ENCODE results near the gene IGFBP4. TPM values are rescaled to one million over a fixed set of nuclear protein-coding genes. Genes with fewer than 3 reads are reported as not detected.
A peak's percentile ranks its signal among the peaks of the same experiment; 100 is the strongest.
"Not testable (repeated sequence)": the region's sequence is repeated elsewhere in the genome, so short reads cannot be mapped to it uniquely, and the experiment has no call there.

IGFBP4 gene
- total RNA-seq, result 100 to 1,000 TPM; 148 to 209 TPM
- long read RNA-seq, transcript IGFBP4-201 (4 exons, 2,200 nt), result major isoform, 548 of 635 reads
- long read RNA-seq, partial matches to known transcripts, result 73 of 635 reads
- long read RNA-seq, other reads (novel, unspliced or antisense), result 14 of 635 reads

DNA sequence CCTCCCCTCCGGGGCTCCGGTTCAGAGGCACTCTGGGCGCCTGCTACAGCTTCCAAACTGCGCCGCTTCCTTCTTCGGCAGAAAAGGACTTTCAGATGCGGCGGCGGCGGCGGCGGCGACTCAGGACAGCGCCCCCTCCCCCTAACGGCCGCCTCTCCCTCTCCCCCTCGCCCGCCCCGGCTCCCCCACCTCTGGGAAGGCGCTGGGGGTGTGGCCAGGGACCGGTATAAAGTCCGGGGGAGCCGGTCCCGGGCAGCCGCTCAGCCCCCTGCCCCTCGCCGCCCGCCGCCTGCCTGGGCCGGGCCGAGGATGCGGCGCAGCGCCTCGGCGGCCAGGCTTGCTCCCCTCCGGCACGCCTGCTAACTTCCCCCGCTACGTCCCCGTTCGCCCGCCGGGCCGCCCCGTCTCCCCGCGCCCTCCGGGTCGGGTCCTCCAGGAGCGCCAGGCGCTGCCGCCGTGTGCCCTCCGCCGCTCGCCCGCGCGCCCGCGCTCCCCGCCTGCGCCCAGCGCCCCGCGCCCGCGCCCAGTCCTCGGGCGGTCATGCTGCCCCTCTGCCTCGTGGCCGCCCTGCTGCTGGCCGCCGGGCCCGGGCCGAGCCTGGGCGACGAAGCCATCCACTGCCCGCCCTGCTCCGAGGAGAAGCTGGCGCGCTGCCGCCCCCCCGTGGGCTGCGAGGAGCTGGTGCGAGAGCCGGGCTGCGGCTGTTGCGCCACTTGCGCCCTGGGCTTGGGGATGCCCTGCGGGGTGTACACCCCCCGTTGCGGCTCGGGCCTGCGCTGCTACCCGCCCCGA lies at the start of gene IGFBP4:
Gene IGFBP4, plus strand, starts transcription at position 255 of the 792 bp plus-strand sequence. Its CDS starts 286 bp downstream, at position 541.
- ATAC-seq, result peak; percentile 67
- intact Hi-C loops (cut with DNase I, micrococcal nuclease), result no loop called here
- peak; percentile 84 to 88 for DNase-seq

DNA sequence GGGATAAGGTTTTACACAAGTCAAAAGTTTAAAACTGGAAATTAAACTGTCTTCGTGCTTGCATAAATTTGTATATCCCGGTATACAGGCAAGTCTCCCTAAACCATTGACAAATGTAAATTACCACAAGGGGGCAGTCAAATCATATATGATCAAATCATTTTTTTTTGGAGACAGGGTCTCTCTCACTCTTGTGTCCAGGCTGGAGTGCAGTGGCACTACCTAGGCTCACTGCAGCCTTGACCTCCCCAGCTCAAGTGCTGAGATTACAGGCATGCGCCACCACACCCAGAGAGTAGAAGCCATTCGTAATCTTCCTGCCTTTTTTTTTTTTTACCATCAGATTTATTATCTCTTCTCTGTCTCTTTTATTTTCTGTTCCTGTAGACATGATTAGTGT lies 44.1 kb upstream of the IGFBP4 start:
- intact Hi-C loops (cut with DNase I, micrococcal nuclease), result no loop called here
- DNase-seq, result no peak
- ATAC-seq, result peak; percentile 53

DNA sequence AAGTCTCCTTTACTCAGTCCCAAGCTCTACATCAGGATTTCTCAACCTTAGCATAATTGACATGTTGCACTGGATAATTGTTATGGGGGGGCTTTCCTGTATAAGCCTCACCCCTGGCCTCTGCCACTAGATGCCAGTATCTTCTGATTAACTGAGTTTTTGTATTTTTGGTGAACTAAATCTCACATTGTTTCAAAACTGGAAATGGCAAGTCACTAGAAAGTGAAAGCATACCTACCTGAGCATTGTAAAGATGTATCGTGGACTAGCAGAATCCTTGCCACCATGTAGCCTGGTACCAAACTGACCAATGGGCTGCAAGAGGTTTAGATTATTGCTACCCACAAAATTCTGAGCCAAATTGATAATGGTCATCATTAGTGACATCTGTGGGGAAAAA lies 40.6 kb upstream of the IGFBP4 start:
- intact Hi-C loops (cut with DNase I, micrococcal nuclease), result no loop called here
- DNase-seq (no peak), ATAC-seq (no peak)

DNA sequence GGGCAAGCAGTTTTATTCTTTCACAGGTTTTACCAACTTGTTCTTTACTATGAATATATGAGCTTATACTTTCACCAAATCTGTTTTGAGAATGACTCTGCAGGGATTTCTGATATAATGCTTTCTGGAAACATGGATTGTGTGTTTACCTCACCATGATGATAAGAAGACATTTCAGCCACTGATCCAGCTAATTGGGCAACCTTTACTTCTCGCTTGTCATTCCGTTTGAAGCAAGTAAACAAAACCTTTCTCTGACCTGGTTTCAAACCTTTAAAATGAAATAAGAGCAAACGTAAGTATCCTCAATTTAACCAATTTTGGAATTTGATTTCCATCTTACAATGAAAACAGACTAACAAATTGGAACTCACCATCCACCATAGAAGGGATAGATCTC lies 39.2 kb upstream of the IGFBP4 start:
- intact Hi-C loops (cut with DNase I, micrococcal nuclease), result no loop called here
- ATAC-seq (no peak), DNase-seq (no peak)

DNA sequence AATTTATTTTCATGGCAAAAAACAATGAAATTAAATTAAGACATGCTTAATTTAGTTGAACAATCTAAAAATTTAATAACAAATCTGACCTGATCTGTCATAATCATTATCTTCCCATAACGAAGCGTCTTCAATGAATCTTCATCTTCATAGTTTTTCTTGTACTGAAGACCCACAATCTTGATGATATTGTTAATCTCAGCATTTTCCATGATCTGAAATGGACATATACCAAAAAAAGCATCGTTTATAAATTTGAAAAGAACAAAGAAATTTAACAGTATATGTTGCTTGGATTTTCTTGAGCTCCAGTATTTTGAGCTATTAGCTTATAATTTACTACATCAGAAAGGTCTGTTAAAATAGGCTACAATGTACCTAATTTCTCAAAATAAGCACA lies 35.8 kb upstream of the IGFBP4 start:
- no peak for ATAC-seq
- no peak for DNase-seq
- intact Hi-C loops (cut with DNase I, micrococcal nuclease), result no loop called here

DNA sequence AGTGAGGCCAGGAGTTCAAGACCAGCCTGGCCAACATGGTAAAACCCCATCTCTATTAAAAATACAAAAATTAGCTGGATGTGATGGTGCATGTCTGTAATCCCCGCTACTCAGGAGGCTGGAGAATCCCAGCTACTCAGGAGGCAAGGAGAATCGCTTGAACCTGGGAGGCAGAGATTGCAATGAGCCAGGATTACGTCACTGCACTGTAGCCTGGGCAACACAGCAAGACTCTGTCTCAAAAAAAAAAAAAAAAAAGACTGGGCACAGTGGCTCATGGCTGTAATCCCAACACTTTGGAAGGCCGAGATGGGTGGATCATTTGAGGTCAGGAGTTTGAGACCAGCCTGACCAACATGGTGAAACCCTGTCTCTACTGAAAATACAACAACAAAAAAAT lies 33.7 kb upstream of the IGFBP4 start:
- intact Hi-C loops (cut with DNase I, micrococcal nuclease); DNase-seq; ATAC-seq: not testable (repeated sequence)

DNA sequence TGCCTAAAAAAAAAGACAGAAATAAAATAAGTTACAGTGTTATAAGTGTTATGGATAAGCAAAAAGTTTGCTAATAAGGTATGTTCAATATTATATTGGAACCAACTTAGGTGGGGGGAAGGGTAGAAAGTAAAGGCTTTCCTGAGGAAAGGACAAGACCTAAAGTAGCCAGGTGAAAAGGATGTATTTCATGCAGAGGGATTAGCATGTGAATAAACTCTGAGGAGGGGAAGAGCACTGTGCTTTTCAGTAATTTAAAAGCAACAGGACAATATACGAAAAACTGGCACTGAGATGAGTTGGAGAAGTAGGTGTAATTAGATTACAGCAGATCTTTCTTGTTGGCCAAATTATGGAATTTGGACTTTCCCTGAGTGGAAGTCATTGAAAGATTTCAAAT lies 33.2 kb upstream of the IGFBP4 start:
- DNase-seq, result no peak
- ATAC-seq, result no peak
- intact Hi-C loops (cut with DNase I, micrococcal nuclease), result loop anchor here in 1 of 2 donors (10.0 kb wide), 1 partner anchor 105 kb away; the partner anchor contains the start of gene RARA

DNA sequence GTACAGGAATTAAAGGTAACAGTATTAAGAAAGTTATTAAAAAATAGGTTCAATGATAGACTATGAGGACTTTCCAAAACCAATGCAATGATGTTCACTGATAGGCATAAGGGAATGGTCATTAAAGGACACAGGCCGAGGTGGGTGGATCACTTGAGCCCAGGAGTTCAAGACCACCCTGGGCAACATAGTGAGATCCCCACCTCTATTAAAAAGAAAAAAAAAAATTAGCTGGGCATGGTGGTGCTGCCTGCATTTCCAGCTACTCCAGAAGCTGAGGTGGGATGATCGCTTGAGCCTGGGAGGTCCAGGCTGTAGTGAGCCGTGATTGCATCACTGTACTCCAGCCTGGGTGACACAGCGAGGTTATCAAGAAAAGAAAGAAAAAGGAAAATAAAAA lies 31.4 kb upstream of the IGFBP4 start:
- intact Hi-C loops (cut with DNase I, micrococcal nuclease), result loop anchor here in 1 of 2 donors (10.0 kb wide), 1 partner anchor 107 kb away; the partner anchor contains the start of gene RARA
- ATAC-seq (no peak), DNase-seq (no peak)

DNA sequence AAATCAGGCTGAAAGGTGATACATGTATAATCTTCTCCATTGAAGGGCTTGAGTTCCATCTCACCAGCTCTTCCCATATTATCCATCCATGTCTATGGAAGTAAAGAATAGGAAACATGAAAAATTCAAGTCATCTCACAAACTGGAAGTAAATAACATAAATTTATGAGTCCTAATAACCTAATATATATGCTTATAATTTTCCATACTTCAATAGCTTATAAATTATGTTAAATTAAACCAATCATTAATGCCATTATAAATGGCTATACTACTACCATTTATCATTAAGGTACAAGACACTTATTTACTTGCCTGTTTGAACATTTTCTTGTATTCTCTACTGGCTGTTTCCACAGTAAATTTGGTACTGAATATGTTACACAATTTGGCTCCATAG lies 30.4 kb upstream of the IGFBP4 start:
- no peak for DNase-seq
- no peak for ATAC-seq
- intact Hi-C loops (cut with DNase I, micrococcal nuclease), result loop anchor here in 1 of 2 donors (10.0 kb wide), 1 partner anchor 108 kb away; the partner anchor contains the start of gene RARA

DNA sequence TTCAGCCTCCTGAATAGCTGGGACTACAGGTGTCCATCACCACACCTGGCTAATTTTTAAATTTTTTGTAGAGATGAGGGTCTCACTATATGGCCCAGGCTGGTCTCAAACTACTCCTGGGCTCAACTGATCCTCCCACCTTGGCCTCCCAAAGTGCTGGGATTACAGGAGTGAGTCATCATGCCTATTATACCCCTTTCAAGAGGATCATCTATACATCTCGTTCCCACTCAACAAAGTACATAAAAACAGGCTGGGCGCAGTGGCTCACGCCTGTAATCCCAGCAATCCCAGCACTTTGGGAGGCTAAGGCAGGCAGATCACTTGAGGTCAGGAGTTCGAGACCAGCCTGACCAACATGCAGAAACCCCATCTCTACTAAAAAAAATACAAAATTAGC lies 28.9 kb upstream of the IGFBP4 start:
- not testable (repeated sequence) for ATAC-seq, DNase-seq
- intact Hi-C loops (cut with DNase I, micrococcal nuclease), result loop anchor here in 1 of 2 donors (2.0 to 10.0 kb wide), 2 partner anchors 56 to 110 kb away; partner anchors contain the start of gene RARA

DNA sequence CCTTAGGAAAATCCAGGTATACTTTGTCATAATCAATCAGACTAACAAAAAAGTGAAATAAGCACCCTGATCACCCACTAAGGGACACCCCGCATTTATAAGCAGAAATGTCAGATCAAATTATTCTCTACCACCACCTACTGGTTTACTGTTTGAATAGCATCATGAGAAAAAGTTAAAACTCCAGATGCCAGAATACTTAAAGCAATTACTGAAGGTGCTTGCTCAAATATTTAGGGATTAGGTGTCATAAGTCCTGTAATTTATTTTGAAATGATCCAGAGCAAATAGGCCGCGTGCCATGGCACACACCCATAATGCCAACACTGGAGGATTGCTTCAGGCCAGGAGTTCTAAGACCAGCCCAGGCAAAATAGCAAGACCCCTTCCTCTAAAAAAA lies 27.9 kb upstream of the IGFBP4 start:
- no peak for ATAC-seq
- intact Hi-C loops (cut with DNase I, micrococcal nuclease), result loop anchor here in 1 of 2 donors (2.0 to 10.0 kb wide), 2 partner anchors 57 to 111 kb away; partner anchors contain the start of gene RARA
- DNase-seq, result no peak

DNA sequence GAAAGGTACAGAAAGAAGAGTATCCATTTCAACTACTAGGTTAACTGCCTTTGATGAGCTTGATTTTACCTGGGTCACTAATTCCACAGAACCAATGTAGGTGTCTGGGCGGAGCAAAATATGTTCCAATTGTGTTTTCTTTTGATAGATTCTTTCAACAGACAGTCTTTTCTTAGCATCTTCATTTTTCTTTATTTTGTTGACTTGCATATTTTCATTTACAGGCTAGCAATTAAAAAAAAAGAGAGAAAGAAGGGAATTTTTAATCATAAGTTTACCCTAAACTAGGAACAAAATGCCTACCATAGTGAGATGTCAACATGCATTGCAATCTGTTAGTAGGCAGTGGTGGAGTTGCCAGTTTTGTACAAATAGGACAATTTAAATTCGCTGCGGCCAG lies 26.6 kb upstream of the IGFBP4 start:
- DNase-seq (no peak), ATAC-seq (no peak)
- intact Hi-C loops (cut with DNase I, micrococcal nuclease), result loop anchor here in 1 of 2 donors (10.0 kb wide), 1 partner anchor 112 kb away; the partner anchor contains the start of gene RARA

DNA sequence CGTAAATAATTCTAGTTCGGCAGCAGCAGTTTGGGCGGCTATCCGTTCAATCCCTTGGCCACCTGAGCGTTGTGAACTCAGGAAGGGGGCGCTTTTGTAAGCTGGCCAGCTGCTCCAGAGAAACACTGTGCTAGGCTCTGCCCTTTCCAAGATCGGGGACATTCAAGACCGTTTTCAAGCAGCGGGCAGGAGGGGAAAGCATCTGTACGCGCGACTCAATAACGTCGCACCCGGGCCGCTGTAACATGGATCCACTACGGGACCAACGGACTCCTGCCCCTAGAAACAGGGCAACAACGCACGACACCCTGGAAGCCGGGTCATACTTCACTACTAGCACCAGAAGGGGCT lies 26.0 kb upstream of the IGFBP4 start:
- intact Hi-C loops (cut with DNase I, micrococcal nuclease), result loop anchor here in 1 of 2 donors (10.0 kb wide), 1 partner anchor 112 kb away; the partner anchor contains the start of gene RARA
- peak in 1 of 2 donors; percentile 26 for DNase-seq
- ATAC-seq, result peak; percentile 30

DNA sequence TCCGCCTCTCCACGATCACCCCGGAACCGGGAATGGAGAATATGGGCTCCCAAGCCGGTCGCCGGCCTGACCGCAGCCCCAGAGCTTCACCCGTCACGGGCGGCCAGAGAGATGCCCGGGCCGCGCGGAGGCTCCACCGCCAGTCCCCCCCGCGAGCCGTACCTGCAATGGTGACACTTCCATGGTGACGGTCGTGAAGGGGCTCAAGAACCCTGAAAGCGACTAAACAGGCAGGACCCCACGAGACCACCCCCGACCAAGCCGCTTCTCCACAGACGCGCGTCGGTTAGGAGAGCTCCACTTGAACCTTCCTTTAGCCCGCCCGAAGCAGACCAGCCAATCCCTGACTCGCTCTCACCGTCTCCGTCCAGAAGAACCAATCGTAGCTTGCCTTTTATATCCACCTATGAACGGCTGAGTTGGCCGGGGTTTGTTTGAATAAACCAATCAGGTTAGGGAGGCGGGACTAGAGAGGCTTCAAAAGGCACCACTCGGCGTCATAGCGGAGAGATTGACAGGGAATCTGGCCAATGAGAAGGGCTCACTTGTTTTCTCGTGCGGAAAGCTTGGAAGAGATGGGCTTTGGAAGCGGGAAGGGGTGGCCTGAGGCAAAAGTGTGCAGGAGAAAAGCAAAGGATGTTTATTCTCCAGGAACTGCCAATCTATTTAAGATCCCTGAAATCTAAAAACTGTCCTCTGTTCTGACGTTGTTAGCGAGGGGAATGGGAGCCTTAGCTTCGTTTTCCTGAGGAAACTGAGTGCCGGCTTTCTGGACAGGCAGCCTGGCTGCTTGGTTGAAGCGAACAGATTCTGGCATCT lies 25.4 kb upstream of the IGFBP4 start, which contains the start of gene TOP2A:
Gene TOP2A, minus strand, starts transcription at position 288 of the 819 bp plus-strand sequence. Its CDS starts 105 bp downstream, at position 183.
- intact Hi-C loops (cut with DNase I, micrococcal nuclease), result loop anchor here in 1 of 2 donors (10.0 kb wide), 1 partner anchor 113 kb away; the partner anchor contains the start of gene RARA
- ATAC-seq (peak; percentile 97), DNase-seq (peak; percentile 94 to 99)

DNA sequence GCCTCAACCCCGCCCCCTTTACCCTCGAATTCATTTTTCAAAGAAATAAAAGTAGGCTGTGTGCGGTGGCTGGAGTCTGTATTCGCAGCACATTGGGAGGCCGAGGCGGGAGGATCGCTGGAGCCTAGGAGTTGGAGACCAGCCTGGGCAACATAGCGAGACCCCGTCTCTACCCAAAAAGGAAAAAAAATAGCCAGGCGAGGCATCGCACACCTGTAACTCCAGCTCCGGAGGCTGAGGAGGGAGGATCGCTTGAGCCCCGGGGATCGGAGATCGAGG lies 24.9 kb upstream of the IGFBP4 start:
- ATAC-seq (no peak), DNase-seq (peak; percentile 36 to 50)
- intact Hi-C loops (cut with DNase I, micrococcal nuclease), result loop anchor here in 1 of 2 donors (10.0 kb wide), 1 partner anchor 114 kb away; the partner anchor contains the start of gene RARA

DNA sequence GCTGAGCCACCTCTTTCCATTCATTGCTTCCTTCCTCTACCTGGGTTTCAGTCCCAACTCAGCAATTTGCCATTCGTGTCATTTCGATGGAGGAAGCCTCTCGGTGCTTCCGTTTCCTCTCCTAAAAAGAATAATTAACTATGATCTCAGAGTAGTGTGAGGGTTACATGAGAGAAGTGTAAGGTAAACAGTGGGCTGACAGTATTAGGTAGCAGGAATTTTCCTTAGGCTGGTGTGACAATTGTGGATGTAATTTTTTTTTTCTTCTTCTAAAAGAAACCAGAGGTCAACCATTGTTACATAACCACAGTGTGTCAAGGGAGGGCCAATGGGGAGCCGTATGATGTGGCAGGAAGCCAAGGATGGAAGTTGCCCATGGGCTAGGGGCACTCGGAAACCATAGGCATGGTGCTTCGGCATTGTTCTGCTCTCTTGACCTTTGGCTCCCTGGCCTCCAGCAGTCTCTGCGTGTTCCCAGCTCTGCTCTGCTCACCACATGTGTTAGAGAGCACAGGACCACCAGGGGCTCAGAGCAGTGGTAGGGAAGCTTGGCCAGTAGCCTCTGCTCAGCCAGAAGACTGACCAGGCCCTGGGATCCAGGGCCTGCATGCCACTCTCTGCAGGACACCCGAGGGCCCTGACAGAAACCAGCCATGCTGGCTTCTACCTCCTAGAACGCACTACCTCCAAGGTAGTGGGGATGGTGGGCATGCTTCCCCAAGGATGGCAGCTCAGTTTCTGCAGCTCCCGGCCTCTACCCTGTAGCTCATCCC lies 23.5 kb upstream of the IGFBP4 start:
- DNase-seq, result no peak
- intact Hi-C loops (cut with DNase I, micrococcal nuclease), result loop anchor here in 1 of 2 donors (10.0 kb wide), 1 partner anchor 115 kb away; the partner anchor contains the start of gene RARA
- no peak for ATAC-seq

DNA sequence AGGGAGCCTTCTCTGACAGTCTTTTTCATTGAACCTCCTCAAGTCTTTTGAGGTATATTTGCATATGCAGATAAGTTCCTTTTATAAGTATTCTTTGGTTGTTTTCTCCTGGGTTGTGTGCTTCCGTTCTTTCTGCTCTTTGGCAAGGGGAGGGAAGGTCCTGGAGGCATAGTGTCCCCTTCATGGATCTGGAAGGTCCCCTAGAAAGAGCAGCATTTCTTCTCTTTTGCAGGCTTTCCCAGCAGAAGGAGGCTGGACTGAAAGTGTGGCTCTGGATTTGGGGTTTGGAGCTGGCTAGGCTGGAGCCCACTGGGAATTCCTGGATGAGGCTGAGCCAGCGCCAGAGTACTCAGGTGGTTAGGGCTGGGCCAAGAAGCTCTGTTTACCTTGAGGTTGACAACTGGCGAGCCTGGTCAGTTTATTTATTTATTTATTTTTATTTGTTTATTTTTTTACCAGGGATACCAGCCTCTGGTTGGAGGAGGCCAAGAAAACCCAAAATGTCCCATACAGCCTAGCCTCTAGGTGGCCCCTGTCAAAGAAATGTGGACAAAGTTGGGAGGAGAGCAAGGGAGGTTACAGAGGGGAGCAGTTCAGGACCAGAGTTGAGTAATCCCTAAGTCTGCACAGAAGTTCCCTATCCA lies 20.1 kb upstream of the IGFBP4 start:
- intact Hi-C loops (cut with DNase I, micrococcal nuclease), result no loop called here
- DNase-seq, result no peak
- no peak for ATAC-seq

DNA sequence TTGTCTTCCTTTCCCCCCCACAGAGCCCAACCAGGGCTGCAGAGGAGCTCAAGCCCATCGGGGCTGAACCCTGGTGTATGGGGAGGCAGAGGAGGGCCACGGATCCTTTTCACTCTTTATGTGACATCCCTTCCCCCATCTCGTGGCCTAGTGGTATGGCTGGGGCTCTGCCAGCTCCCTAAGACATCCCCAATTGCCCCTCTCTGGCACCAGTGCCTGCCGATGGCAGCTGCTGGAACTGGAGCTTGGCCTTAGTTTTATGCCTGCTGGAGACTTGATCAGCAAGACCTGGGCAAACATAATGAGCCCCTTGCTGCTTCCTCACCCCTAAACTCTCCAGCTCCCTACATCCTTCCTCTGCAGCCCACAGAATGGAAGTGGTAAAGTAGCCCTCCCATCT lies 17.5 kb upstream of the IGFBP4 start:
- no peak for DNase-seq
- intact Hi-C loops (cut with DNase I, micrococcal nuclease), result no loop called here
- ATAC-seq, result no peak

Measured in left colon (tissue), 2 donors.